ENCODE data around the gene SERPINA5.

The SERPINA5 gene

GRCh38 chr14:94545131-94545841 is 35.9 kb upstream of the SERPINA5 start:
- ATAC-seq: no peak
- TF ChIP-seq ARNTL (CRISPR knock-in tag; IDR thresholded peaks at IDR 0.05; ENCODE audit: borderline replicate concordance, low read depth): no peak
- TF ChIP-seq ZNF8 (CRISPR knock-in tag; IDR thresholded peaks at IDR 0.05): no peak
- no peak for TF ChIP-seq CSDC2 (CRISPR knock-in tag; IDR thresholded peaks at IDR 0.05)
- TF ChIP-seq ZFP30 (CRISPR knock-in tag; IDR thresholded peaks at IDR 0.05): no peak
- no peak for TF ChIP-seq TCF4 (CRISPR knock-in tag; IDR thresholded peaks at IDR 0.05; ENCODE audit: borderline replicate concordance)
- TF ChIP-seq ZC3H10 (CRISPR knock-in tag; IDR thresholded peaks at IDR 0.05): no peak
- TF ChIP-seq CSRNP3 (CRISPR knock-in tag; IDR thresholded peaks at IDR 0.05): no peak
- no peak for TF ChIP-seq OSR1 (CRISPR knock-in tag; IDR thresholded peaks at IDR 0.05)
- TF ChIP-seq, protein P1, sequence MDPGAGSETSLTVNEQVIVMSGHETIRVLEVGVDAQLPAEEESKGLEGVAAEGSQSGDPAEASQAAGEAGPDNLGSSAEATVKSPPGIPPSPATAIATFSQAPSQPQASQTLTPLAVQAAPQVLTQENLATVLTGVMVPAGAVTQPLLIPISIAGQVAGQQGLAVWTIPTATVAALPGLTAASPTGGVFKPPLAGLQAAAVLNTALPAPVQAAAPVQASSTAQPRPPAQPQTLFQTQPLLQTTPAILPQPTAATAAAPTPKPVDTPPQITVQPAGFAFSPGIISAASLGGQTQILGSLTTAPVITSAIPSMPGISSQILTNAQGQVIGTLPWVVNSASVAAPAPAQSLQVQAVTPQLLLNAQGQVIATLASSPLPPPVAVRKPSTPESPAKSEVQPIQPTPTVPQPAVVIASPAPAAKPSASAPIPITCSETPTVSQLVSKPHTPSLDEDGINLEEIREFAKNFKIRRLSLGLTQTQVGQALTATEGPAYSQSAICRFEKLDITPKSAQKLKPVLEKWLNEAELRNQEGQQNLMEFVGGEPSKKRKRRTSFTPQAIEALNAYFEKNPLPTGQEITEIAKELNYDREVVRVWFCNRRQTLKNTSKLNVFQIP (CRISPR knock-in tag; IDR thresholded peaks at IDR 0.05; ENCODE audit: borderline replicate concordance, low read depth): no peak
- TF ChIP-seq BACH2 (CRISPR knock-in tag; IDR thresholded peaks at IDR 0.05; ENCODE audit: borderline replicate concordance): no peak
- no peak for TF ChIP-seq TOX (CRISPR knock-in tag; IDR thresholded peaks at IDR 0.05; ENCODE audit: borderline replicate concordance)
- no peak for TF ChIP-seq ISL1 (CRISPR knock-in tag; IDR thresholded peaks at IDR 0.05)
- no peak for TF ChIP-seq PPARA (CRISPR knock-in tag; IDR thresholded peaks at IDR 0.05; ENCODE audit: borderline replicate concordance)

GRCh38 chr14:94547151-94547680 is 34.0 kb upstream of the SERPINA5 start:
- TF ChIP-seq TCF4 (CRISPR knock-in tag; IDR thresholded peaks at IDR 0.05; ENCODE audit: borderline replicate concordance): no peak
- no peak for TF ChIP-seq ISL1 (CRISPR knock-in tag; IDR thresholded peaks at IDR 0.05)
- no peak for TF ChIP-seq RARB (CRISPR knock-in tag; IDR thresholded peaks at IDR 0.05)
- TF ChIP-seq BACH2 (CRISPR knock-in tag; IDR thresholded peaks at IDR 0.05; ENCODE audit: borderline replicate concordance): no peak
- no peak for TF ChIP-seq ZNF565 (CRISPR knock-in tag; conservative IDR thresholded peaks at IDR 0.05; ENCODE audit: low read depth)
- TF ChIP-seq PPARA (CRISPR knock-in tag; IDR thresholded peaks at IDR 0.05; ENCODE audit: borderline replicate concordance): no peak
- no peak for TF ChIP-seq ZC3H10 (CRISPR knock-in tag; IDR thresholded peaks at IDR 0.05)
- TF ChIP-seq ZFP30 (CRISPR knock-in tag; IDR thresholded peaks at IDR 0.05): no peak
- ATAC-seq: no peak

DNA sequence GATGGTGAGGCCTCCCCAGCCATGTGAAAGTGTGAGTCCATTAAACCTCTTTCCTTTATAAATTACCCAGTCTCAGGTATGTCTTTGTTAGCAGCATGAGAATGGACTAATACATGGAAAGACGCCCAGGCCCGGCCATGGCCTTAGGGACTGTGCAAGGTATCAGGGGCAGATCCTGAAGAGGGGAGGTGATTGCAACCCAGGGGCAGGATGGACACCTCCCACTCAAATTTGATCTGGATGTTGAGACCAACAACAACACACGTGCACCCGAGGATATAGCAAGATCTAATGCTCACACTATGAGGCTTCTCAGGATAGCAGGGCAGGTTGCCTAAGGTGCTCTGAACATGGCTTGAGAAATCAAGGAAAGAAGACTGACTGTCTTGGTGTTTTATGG is 33.5 kb upstream of the SERPINA5 start:
- no peak for ATAC-seq
- TF ChIP-seq, protein P2, sequence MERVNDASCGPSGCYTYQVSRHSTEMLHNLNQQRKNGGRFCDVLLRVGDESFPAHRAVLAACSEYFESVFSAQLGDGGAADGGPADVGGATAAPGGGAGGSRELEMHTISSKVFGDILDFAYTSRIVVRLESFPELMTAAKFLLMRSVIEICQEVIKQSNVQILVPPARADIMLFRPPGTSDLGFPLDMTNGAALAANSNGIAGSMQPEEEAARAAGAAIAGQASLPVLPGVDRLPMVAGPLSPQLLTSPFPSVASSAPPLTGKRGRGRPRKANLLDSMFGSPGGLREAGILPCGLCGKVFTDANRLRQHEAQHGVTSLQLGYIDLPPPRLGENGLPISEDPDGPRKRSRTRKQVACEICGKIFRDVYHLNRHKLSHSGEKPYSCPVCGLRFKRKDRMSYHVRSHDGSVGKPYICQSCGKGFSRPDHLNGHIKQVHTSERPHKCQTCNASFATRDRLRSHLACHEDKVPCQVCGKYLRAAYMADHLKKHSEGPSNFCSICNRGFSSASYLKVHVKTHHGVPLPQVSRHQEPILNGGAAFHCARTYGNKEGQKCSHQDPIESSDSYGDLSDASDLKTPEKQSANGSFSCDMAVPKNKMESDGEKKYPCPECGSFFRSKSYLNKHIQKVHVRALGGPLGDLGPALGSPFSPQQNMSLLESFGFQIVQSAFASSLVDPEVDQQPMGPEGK (CRISPR knock-in tag; IDR thresholded peaks at IDR 0.05; ENCODE audit: borderline replicate concordance): no peak
- TF ChIP-seq ZNF70 (CRISPR knock-in tag; IDR thresholded peaks at IDR 0.05) (no peak), ZC3H10 (CRISPR knock-in tag; IDR thresholded peaks at IDR 0.05) (no peak), CSDC2 (CRISPR knock-in tag; IDR thresholded peaks at IDR 0.05) (no peak), CSRNP3 (CRISPR knock-in tag; IDR thresholded peaks at IDR 0.05) (no peak), TCF4 (CRISPR knock-in tag; IDR thresholded peaks at IDR 0.05; ENCODE audit: borderline replicate concordance) (no peak)

DNA sequence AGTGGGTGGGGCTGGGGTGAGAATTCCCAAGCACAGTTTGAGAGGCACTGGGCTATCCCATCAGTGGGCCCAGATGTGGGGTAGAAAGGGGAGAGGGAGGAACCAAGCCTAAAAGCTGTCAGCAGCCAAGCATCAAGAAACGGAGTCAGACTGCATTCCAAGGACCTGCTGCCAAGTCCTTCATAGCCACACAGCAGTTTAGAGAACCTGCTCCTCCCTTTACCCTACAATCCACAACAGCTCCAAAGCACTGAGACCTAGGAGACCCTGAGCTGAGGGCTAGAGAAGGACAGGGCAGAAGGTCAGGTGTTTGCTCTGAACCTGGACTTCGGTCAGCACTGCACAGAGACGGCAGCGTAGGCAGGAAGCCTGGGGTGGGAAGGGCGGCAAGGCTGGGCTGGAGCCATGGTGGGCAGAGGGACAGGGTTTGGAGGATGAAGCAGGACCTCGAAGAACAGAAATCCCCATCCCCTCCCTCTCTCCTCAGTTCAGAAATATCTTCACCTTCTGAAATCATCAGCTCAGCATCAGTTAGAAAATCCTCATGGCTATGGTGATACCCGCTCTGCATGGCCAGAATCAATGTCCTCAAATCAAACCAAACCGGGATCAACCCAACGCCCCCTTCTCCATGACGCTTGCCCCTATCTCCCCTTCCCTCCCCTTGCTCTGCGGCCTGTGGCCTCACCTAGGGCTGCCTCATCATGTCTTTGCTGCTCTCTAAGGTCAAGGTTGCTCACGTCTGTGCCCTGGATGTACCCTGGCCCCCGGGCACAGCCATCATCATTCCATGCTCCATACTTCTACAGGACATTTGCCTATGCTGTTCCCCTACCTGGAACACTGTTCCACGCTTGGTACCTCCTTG is 32.9 kb upstream of the SERPINA5 start:
- TF ChIP-seq, protein P1 (CRISPR knock-in tag; IDR thresholded peaks at IDR 0.05; ENCODE audit: borderline replicate concordance, low read depth): no peak
- TF ChIP-seq TOX (CRISPR knock-in tag; IDR thresholded peaks at IDR 0.05; ENCODE audit: borderline replicate concordance): no peak
- no peak for TF ChIP-seq CSDC2 (CRISPR knock-in tag; IDR thresholded peaks at IDR 0.05)
- ATAC-seq: no peak
